Measurements from ENCODE around the gene TSPAN5.

The TSPAN5 gene

GRCh38 chr4:98517218-98518021 lies 141.0 kb downstream of the TSPAN5 start:
- no peak for DNase-seq (ENCODE audit: low read depth)

- no peak for DNase-seq (ENCODE audit: low read depth)
These were observed 141.8 kb downstream of the TSPAN5 start for GRCh38 chr4:98516441-98517217.

GRCh38 chr4:98516042-98516440 lies 142.4 kb downstream of the TSPAN5 start:
- DNase-seq (ENCODE audit: low read depth): no peak

- no peak for DNase-seq (ENCODE audit: low read depth)
These were observed 143.0 kb downstream of the TSPAN5 start for GRCh38 chr4:98515470-98515809.

- DNase-seq (ENCODE audit: low read depth): no peak
These were observed 143.5 kb downstream of the TSPAN5 start for GRCh38 chr4:98514741-98515469.

- DNase-seq (ENCODE audit: low read depth): no peak
These were observed 145.5 kb downstream of the TSPAN5 start for GRCh38 chr4:98512918-98513317.

- no peak for DNase-seq (ENCODE audit: low read depth)
These were observed 147.5 kb downstream of the TSPAN5 start for GRCh38 chr4:98510757-98511517.

GRCh38 chr4:98510340-98510739 lies 148.1 kb downstream of the TSPAN5 start:
- DNase-seq (ENCODE audit: low read depth): no peak

- DNase-seq (ENCODE audit: low read depth): no peak
These were observed 148.7 kb downstream of the TSPAN5 start for GRCh38 chr4:98509721-98510120.

GRCh38 chr4:98508829-98509598 lies 149.4 kb downstream of the TSPAN5 start:
- DNase-seq (ENCODE audit: low read depth): no peak

GRCh38 chr4:98508248-98508647 lies 150.2 kb downstream of the TSPAN5 start:
- DNase-seq (ENCODE audit: low read depth): no peak

GRCh38 chr4:98507299-98507698 lies 151.1 kb downstream of the TSPAN5 start:
- no peak for DNase-seq (ENCODE audit: low read depth)

- DNase-seq (ENCODE audit: low read depth): no peak
These were observed 151.8 kb downstream of the TSPAN5 start for GRCh38 chr4:98506462-98507132.

GRCh38 chr4:98505992-98506391 lies 152.4 kb downstream of the TSPAN5 start:
- no peak for DNase-seq (ENCODE audit: low read depth)

GRCh38 chr4:98504091-98504490 lies 154.3 kb downstream of the TSPAN5 start:
- DNase-seq (ENCODE audit: low read depth): no peak

- no peak for DNase-seq (ENCODE audit: low read depth)
These were observed 154.7 kb downstream of the TSPAN5 start for GRCh38 chr4:98503676-98504075.

GRCh38 chr4:98502624-98503023 lies 155.8 kb downstream of the TSPAN5 start:
- DNase-seq (ENCODE audit: low read depth): no peak

- no peak for DNase-seq (ENCODE audit: low read depth)
These were observed 156.4 kb downstream of the TSPAN5 start for GRCh38 chr4:98502031-98502430.

GRCh38 chr4:98501383-98501782 lies 157.0 kb downstream of the TSPAN5 start:
- DNase-seq (ENCODE audit: low read depth): no peak

- DNase-seq (ENCODE audit: low read depth): no peak
These were observed 159.6 kb downstream of the TSPAN5 start for GRCh38 chr4:98498774-98499173.

Measured in stimulated activated CD8-positive, alpha-beta memory T cell treated with anti-CD3 and anti-CD28 coated beads, Interleukin-15, amount 100 ng/mL, for 1 hour (primary cell).